Gastroesophageal sphincter (tissue), 4 donors: ENCODE measurements around the gene GOLGA6A. TPM values are rescaled to one million over a fixed set of nuclear protein-coding genes. Genes with fewer than 3 reads are reported as not detected.

Source experiments
- ATAC-seq: fragments of 150-250 bp; one replicate; pipeline ENCODE4 v1.9.1; 2016; ENCODE audit warnings: mild to moderate bottlenecking, moderate library complexity
- H3K27ac ChIP-seq, 4 donors: fragments of 200-600 bp; sonication (generic) in 3 of 4; 1 replicate in 3 of 4; 2 replicates in 1 of 4; pipeline ENCODE4 v1.5.1; 2016 to 2019
- H3K27me3 ChIP-seq: fragments of 200-600 bp; sonication (generic); one replicate; pipeline ENCODE4 v1.5.1; 2019
- H3K36me3 ChIP-seq, 2 donors: fragments of 200-600 bp; sonication (generic); one replicate each; pipeline ENCODE4 v1.5.1; 2019; ENCODE audit warnings: control low read depth in 1 of 2
- H3K4me1 ChIP-seq, 3 donors: fragments of 200-600 bp; sonication (generic); 1 replicate in 2 of 3; 2 replicates in 1 of 3; pipeline ENCODE4 v1.5.1; 2016 to 2019; ENCODE audit warnings: control low read depth in 2 of 3
- H3K4me3 ChIP-seq, 2 donors: fragments of 200-600 bp; sonication (generic); one replicate each; pipeline ENCODE4 v1.5.1; 2019; ENCODE audit warnings: mild to moderate bottlenecking in 1 of 2, moderate library complexity in 1 of 2
- H3K9me3 ChIP-seq, 3 donors: fragments of 200-600 bp; sonication (generic); one replicate each; pipeline ENCODE4 v1.5.1; 2017 to 2019; ENCODE audit warnings: control low read depth in 2 of 3
- CTCF ChIP-seq, 4 experiments: fragments of 200-600 bp in 2 of 4; fragments of 450-650 bp in 2 of 4; sonication (generic) in 1 of 4; IDR thresholded peaks; one replicate each; pipeline ENCODE4 v1.5.1; 2017 to 2019; ENCODE audit warnings: antibody characterized with exemption in 4 of 4, mild to moderate bottlenecking in 2 of 4, moderate library complexity in 2 of 4
- EP300 ChIP-seq: sonication (generic); formaldehyde crosslinking; IDR thresholded peaks from one replicate; pipeline ENCODE4 v1.6.1; 2017; ENCODE audit warnings: antibody characterized with exemption, mild to moderate bottlenecking
- POLR2A ChIP-seq, 2 donors: fragments of 450-650 bp; IDR thresholded peaks; one replicate each; pipeline ENCODE4 v1.6.1; 2017; ENCODE audit warnings: antibody characterized with exemption in 2 of 2, mild to moderate bottlenecking in 2 of 2, moderate library complexity in 1 of 2
- POLR2AphosphoS5 ChIP-seq: sonication (generic); formaldehyde crosslinking; IDR thresholded peaks from one replicate; pipeline ENCODE4 v1.6.1; 2017; ENCODE audit warnings: antibody characterized with exemption
- WGBS, 2 donors: methylation state at CpG; one replicate each; pipeline ENCODE4 v1.1.5; 2018; ENCODE audit warnings: low coverage in 1 of 2; 5-methylcytosine and 5-hydroxymethylcytosine counted together
- total RNA-seq, 4 donors: library from RNA; depleted of rRNA; stranded (reverse); fragments of >200 nt; gene quantifications; one replicate each; pipeline ENCODE4 v1.1.0, GENCODE V29; 2016

GOLGA6A gene
- total RNA-seq, 4 donors from 2014 or later: 0.15 to 1.3 (median 0.31) TPM; not detected in 1

GRCh38 chr15:74129586-74130154 lies 47.3 kb upstream of the GOLGA6A start:
- Histone ChIP-seq H3K27me3 (peaks cover 100% of the 10 kb centered on the region), H3K4me3 (peak overlapping the region in 1 of 2 donors; percentile 46), H3K36me3 (no peaks in the 10 kb centered on the region), H3K4me1 (peaks cover 0 to 57% (median 28%) of the 10 kb centered on the region in 3 donors), H3K27ac (peak overlapping the region in 2 of 4 donors; percentile 57 to 71), H3K9me3 (peaks cover 0 to 16% (median 0%) of the 10 kb centered on the region in 3 donors)
- no peak for TF ChIP-seq POLR2A (IDR thresholded peaks at IDR 0.05)
- TF ChIP-seq CTCF (IDR thresholded peaks at IDR 0.05): no peak
- no peak for TF ChIP-seq EP300
- no peak for TF ChIP-seq POLR2AphosphoS5
- ATAC-seq: no peak
- 0% methylated on average over 2 to 4 of the region's 40 CpGs for WGBS, 2 donors

- Histone ChIP-seq H3K4me1 (peaks cover 0 to 50% (median 28%) of the 10 kb centered on the region in 3 donors), H3K27ac (peak overlapping the region in 3 of 4 donors; percentile 45 to 71 (median 57)), H3K36me3 (no peaks in the 10 kb centered on the region), H3K4me3 (peak overlapping the region in 1 of 2 donors; percentile 46), H3K27me3 (peaks cover 100% of the 10 kb centered on the region), H3K9me3 (peaks cover 0 to 13% (median 0%) of the 10 kb centered on the region in 3 donors)
- no peak for TF ChIP-seq CTCF (IDR thresholded peaks at IDR 0.05)
- no peak for TF ChIP-seq POLR2A (IDR thresholded peaks at IDR 0.05)
- no peak for ATAC-seq
- WGBS, 2 donors: 0 to 14% methylated on average over 4 to 19 of the region's 43 CpGs
Observed at GRCh38 chr15:74128785-74129585, 46.6 kb upstream of the GOLGA6A start.

GRCh38 chr15:74127954-74128784 lies 45.8 kb upstream of the GOLGA6A start:
- H3K27ac ChIP-seq: peak overlapping the region in 3 of 4 donors; percentile 45 to 71 (median 57)
- H3K9me3 ChIP-seq: peaks cover 0 to 5% (median 0%) of the 10 kb centered on the region in 3 donors
- no peak for TF ChIP-seq EP300
- no peak for TF ChIP-seq POLR2AphosphoS5
- no peak for TF ChIP-seq POLR2A (IDR thresholded peaks at IDR 0.05)
- no peak for TF ChIP-seq CTCF (IDR thresholded peaks at IDR 0.05)
- ATAC-seq: peak; percentile 43
- H3K36me3 ChIP-seq: no peaks in the 10 kb centered on the region
- H3K27me3 ChIP-seq: peaks cover 100% of the 10 kb centered on the region
- peaks cover 0 to 44% (median 28%) of the 10 kb centered on the region in 3 donors for H3K4me1 ChIP-seq
- 14% methylated on average over 8 of the region's 53 CpGs; no CpG with 5 or more reads in 1 of the 2 donors for WGBS, 2 donors
- peak overlapping the region; percentile 15 to 46 for H3K4me3 ChIP-seq

GRCh38 chr15:74127255-74127953 lies 45.1 kb upstream of the GOLGA6A start:
- Histone ChIP-seq H3K27ac (peak overlapping the region in 2 of 4 donors; percentile 31 to 71), H3K27me3 (peaks cover 100% of the 10 kb centered on the region), H3K36me3 (no peaks in the 10 kb centered on the region), H3K4me1 (peaks cover 0 to 37% (median 28%) of the 10 kb centered on the region in 3 donors), H3K4me3 (peak overlapping the region; percentile 15 to 46), H3K9me3 (no peaks in the 10 kb centered on the region)
- peak; percentile 94 for ATAC-seq
- 14 to 100% methylated on average over 1 to 7 of the region's 44 CpGs for WGBS, 2 donors
- TF ChIP-seq CTCF (IDR thresholded peaks at IDR 0.05): peak in 3 of 4 experiments; percentile 96 to 100 (median 99)
- no peak for TF ChIP-seq POLR2A (IDR thresholded peaks at IDR 0.05)
- TF ChIP-seq EP300: no peak
